Amniotic epithelial cell (primary cell): ENCODE data around the gene AKT3.
A peak's percentile ranks its signal among the peaks of the same experiment; 100 is the strongest.

Experiments
- DNase-seq: peaks from one replicate; pipeline ENCODE4 v3.0.0-alpha.2; 2010; ENCODE audit warnings: low read depth

Gene AKT3

GRCh38 chr1:243488459-243489157 lies 361.4 kb downstream of the AKT3 start:
- DNase-seq = no peak

- no peak for DNase-seq
Observed at GRCh38 chr1:243487649-243488227, 362.3 kb downstream of the AKT3 start.

- no peak for DNase-seq
Observed at GRCh38 chr1:243487036-243487648, 362.9 kb downstream of the AKT3 start.

- no peak for DNase-seq
Observed at GRCh38 chr1:243483952-243484351, 366.1 kb downstream of the AKT3 start.

- DNase-seq = no peak
Observed at GRCh38 chr1:243483071-243483771, 366.8 kb downstream of the AKT3 start.

GRCh38 chr1:243482141-243483022 lies 367.7 kb downstream of the AKT3 start:
- peak; percentile 91 for DNase-seq

DNA sequence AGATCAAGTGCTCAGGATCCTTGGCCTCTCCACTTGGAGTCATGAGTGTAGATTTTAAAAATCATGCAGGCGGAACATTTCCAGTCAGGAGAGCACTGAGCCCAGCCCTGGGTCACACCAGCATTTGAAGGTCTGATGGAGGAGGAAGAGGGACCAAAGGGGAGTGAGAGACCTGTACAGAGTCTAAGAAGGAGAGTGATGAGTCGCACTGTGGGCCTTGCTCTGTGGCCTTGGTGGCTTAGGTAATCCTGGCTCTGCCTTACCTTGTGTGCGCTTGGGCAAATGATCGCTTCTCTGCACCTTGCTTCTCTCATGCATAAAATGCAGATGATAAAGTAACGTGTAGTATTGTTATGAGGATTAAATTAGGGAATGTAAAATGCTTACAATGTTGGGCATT lies 368.9 kb downstream of the AKT3 start:
- no peak for DNase-seq

- DNase-seq = peak; percentile 42
Observed at GRCh38 chr1:243477731-243478290, 372.2 kb downstream of the AKT3 start.

GRCh38 chr1:243475966-243476365 lies 374.1 kb downstream of the AKT3 start:
- peak; percentile 48 for DNase-seq

DNA sequence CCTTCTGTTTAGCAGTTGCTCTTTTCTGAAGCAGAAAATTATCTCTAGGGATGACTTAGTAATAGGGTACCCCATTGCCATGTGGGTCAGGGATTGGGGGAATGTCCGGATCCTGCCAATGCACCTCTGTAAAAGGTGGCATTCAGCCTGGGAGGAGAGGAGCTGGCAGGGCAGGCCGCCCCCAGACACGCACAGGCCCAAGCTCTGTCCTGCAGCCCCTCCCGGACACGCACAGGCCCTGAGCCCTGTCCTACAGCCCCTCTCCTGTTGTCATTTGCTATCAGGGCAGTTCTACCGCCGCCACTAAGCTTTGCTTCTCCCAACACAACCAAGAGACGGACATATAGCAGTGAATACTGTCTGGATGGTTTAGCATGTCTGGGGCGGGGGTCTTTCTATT lies 375.1 kb downstream of the AKT3 start:
- no peak for DNase-seq

DNA sequence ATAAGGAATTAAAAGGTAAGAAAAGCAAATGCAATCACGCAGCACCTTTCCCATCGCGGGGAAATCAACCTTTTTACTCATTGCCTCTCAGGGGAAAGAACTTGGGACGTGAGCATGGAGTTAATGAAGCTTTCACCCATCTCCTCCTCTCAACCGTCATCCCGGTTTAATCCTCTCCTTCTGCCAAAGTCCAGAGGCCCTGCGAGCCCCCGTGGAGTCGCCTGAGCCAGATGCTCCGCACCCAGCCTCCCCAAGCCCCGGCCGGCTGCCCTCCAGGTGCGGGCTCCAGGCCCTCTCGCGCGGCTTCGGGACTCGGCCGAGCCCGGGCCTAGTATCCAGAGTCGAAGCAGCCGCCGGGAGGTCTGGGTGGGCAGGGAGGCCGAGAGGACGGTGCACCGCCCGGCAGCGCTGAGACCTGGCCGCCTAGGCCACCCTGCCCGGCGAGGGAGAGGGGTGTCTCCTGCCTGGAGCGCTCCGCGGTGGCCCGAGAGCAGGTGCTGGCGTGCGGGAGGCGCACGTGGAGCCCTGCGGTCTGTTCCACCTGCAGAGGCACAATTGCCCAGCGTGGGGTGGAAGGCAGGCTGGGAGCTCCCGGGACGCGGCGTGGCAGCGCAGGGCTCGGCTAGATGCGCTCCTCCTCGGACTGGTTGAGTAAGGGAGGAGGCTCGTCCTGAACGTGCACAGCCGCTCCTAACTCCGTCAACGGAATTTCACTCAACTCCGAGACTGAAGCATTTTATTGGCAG lies 375.7 kb downstream of the AKT3 start:
- DNase-seq = no peak

- DNase-seq = peak; percentile 59
Observed at GRCh38 chr1:243473227-243474135, 376.6 kb downstream of the AKT3 start.

DNA sequence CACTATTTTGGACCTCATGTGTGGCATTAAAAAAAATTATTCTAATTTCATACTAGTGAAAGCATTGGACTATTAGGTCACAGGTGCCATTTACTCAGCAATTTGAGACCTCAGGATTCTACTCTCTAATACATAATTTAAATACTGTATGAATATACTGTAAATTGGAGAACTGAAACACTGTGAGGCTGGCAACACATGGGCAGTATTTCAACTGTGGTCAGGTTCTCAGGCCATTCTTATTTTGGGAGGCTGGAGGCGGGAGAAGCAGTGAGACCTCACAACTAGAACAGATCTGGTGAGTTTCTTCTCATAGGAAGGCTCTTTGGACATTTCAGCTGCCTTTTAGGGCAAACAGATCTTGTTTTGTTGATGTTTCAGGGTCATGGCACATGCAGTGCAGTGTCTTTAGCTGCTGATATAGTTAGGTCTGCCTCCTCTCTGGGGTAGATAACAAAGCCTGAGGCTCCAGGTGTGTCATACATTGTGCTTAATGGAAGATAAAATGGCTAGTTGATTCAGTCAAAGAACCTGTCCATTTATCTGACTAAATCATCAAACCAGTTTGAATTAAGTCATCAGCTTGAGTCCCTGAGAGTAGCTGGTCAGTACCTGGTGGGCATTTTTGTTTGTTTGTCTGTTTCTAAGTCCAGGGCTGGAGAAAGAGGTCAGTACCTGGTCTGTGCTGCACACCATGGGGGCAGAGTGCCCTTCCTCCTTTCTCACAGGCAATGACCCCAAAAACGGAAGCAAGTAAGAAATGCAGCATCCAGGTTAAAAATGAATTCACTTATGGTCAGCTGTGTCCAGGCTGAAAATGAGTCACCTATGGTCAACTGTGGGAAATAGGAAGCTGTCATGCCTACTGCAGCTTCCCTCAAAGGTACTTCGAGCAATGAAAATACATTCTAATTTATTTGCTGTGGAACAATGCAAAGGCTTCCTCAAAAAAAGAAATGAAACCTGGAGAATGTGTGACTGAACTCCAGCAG lies 378.0 kb downstream of the AKT3 start:
- DNase-seq = no peak

GRCh38 chr1:243471026-243471685 lies 378.9 kb downstream of the AKT3 start:
- no peak for DNase-seq

- DNase-seq = no peak
Observed at GRCh38 chr1:243470502-243470901, 379.5 kb downstream of the AKT3 start.

DNA sequence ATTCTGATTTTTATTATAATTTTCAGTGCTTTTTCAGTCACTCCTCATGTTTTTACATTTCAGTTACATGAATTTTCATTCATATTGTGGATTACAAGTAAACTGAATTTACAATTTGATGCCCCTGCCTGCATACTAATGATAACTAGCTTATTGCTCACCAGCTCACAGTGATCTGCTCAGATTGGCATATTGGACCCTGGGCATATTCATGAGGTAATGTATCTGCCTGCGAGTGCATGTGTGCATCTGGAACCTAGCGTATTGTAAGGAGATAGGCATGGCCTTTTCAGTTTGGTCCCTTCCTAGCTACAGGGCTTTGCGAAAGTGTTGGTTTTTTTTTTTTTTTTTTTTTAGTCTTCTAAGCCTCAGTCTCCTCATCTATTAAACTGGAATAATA lies 380.5 kb downstream of the AKT3 start:
- no peak for DNase-seq

- no peak for DNase-seq
Observed at GRCh38 chr1:243465738-243466137, 384.3 kb downstream of the AKT3 start.

GRCh38 chr1:243465081-243465480 lies 385.0 kb downstream of the AKT3 start:
- no peak for DNase-seq
